Ishikawa (cell line): ENCODE data around the gene DOK1.

ENCODE experiments used
- EP300 ChIP-seq: IDR thresholded peaks from 2 replicates; pipeline ENCODE4 v1.6.1; 2012; ENCODE audit warnings: borderline replicate concordance
- MAX ChIP-seq: IDR thresholded peaks from 2 replicates; pipeline ENCODE4 v1.6.1; 2012
- RAD21 ChIP-seq: IDR thresholded peaks from 2 replicates; pipeline ENCODE4 v1.6.1; 2012; ENCODE audit warnings: low read depth
- TCF12 ChIP-seq: IDR thresholded peaks from 2 replicates; pipeline ENCODE4 v1.6.1; 2012; ENCODE audit warnings: low read depth
- ZBTB7A ChIP-seq: IDR thresholded peaks from 2 replicates; pipeline ENCODE4 v1.6.1; 2012; ENCODE audit warnings: low read depth
- TF ChIP-seq, protein P1 (sequence below): IDR thresholded peaks from 2 replicates; pipeline ENCODE4 v1.6.1; 2012; ENCODE audit warnings: low read depth, mild to moderate bottlenecking

DNA sequence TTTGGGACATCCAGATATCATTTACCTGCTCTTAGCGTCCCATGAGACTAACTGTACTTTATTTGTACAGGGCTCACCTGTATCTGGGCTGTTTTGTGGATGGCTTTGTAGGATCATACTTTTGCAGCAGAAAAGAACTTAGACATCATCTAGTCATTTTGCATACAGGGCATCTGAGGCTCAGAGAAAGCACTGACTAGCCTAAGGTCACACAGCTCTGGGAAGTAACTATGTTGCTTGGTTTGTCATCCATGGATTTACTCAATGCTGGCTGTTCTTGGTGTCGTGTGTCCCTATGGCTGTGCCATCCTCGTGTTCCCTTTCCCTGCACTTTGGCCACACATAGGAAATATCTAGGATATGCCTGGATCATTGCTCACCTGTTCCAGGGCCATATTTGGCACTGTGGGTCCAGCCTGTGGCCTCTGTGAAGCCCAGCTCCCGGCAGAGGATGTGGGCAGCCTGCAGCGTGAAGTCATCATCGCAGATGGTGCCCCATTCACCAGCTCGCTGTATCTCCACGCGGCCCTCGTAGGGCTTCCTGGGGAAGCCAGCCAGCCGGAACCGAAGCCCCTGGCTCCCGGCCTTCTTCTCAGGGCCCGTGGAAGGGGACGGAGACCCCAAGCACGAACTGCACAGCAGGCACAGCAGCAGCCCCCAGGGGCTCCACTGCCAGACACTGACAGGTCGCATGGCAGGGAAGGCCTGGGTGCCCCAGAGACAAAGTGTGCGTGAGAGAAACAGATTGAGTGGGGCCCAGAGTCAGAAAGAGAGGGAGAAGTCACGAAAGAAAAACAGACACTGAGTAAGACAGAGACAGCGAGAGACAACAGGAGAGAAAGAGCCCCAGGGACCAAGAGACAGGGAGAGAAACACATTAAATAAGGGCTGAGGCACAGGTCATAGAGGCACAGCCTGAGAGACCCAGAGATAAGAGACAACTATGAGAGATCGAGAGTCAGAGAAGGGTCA, 2.3 kb upstream of the DOK1 start:
- no peak for TF ChIP-seq ZBTB7A
- TF ChIP-seq, protein P1, sequence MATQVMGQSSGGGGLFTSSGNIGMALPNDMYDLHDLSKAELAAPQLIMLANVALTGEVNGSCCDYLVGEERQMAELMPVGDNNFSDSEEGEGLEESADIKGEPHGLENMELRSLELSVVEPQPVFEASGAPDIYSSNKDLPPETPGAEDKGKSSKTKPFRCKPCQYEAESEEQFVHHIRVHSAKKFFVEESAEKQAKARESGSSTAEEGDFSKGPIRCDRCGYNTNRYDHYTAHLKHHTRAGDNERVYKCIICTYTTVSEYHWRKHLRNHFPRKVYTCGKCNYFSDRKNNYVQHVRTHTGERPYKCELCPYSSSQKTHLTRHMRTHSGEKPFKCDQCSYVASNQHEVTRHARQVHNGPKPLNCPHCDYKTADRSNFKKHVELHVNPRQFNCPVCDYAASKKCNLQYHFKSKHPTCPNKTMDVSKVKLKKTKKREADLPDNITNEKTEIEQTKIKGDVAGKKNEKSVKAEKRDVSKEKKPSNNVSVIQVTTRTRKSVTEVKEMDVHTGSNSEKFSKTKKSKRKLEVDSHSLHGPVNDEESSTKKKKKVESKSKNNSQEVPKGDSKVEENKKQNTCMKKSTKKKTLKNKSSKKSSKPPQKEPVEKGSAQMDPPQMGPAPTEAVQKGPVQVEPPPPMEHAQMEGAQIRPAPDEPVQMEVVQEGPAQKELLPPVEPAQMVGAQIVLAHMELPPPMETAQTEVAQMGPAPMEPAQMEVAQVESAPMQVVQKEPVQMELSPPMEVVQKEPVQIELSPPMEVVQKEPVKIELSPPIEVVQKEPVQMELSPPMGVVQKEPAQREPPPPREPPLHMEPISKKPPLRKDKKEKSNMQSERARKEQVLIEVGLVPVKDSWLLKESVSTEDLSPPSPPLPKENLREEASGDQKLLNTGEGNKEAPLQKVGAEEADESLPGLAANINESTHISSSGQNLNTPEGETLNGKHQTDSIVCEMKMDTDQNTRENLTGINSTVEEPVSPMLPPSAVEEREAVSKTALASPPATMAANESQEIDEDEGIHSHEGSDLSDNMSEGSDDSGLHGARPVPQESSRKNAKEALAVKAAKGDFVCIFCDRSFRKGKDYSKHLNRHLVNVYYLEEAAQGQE, result no peak
- TF ChIP-seq RAD21, result no peak
- no peak for TF ChIP-seq EP300
- no peak for TF ChIP-seq MAX
- TF ChIP-seq TCF12, result no peak
